ES-I3 (cell line): ENCODE results near the gene IVNS1ABP.
"Not testable (repeated sequence)": the region's sequence is repeated elsewhere in the genome, so short reads cannot be mapped to it uniquely, and the experiment has no call there.

ENCODE experiments used
- H3K36me3 ChIP-seq: 2 replicates; pipeline ENCODE4 v1.6.1; 2013; ENCODE audit warnings: mild to moderate bottlenecking, low read length, control low read depth, moderate library complexity; ENCODE audit not compliant: insufficient read depth
- H3K4me1 ChIP-seq: 2 replicates; pipeline ENCODE4 v1.6.1; 2013; ENCODE audit warnings: mild to moderate bottlenecking, control low read depth, low read length; ENCODE audit not compliant: insufficient read depth
- H3K9ac ChIP-seq: 2 replicates; pipeline ENCODE4 v1.6.1; 2013; ENCODE audit warnings: low read depth, mild to moderate bottlenecking, low read length, moderate library complexity
- H3K9me3 ChIP-seq: 2 replicates; pipeline ENCODE4 v1.6.1; 2013; ENCODE audit warnings: mild to moderate bottlenecking, low read length, moderate library complexity; ENCODE audit not compliant: control insufficient read depth, insufficient read depth

IVNS1ABP gene

DNA sequence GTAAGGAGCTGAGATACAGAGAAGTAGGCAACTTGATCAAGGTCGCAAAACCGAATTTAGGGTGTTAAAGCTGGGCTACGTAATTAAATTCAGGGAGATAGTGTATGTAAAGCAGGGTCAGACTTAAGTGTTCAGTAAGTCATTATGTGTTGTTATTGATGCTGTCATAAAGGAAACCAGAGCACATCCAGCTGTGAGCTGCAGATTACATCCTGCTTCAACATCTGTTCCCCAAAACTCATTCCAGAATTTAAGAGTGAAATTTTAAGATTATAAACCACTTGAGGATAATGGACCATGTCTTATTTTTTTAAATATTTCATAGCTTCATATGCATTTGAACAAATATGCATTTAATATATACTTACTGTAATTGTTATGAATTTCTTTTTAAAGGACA, 49.7 kb downstream of the IVNS1ABP start:
- H3K9me3 ChIP-seq = no peaks in the 10 kb centered on the region
- H3K4me1 ChIP-seq = no peaks in the 10 kb centered on the region
- no peak overlapping the region for H3K9ac ChIP-seq
- H3K36me3 ChIP-seq = no peaks in the 10 kb centered on the region

DNA sequence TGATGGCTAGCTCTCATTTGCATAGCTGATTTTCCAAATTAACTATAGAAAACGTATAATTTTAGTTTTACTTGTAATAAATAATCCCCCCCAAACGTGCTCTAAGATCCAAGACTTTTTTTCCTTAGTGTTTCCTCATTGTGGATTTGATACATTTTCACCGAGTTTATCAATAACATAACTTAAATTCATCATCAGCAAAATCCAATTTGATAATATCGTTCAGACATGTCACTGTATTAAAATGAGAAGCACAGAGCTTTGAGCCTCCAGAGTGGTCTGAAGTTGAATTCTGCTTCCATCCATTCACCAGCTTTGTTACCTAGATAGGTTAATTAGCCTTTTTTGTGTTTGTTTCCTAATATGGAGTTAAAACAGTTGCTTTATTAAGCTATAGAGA, 51.7 kb downstream of the IVNS1ABP start:
- Histone ChIP-seq H3K36me3 (no peaks in the 10 kb centered on the region), H3K9me3 (no peaks in the 10 kb centered on the region), H3K4me1 (no peaks in the 10 kb centered on the region), H3K9ac (no peak overlapping the region)

DNA sequence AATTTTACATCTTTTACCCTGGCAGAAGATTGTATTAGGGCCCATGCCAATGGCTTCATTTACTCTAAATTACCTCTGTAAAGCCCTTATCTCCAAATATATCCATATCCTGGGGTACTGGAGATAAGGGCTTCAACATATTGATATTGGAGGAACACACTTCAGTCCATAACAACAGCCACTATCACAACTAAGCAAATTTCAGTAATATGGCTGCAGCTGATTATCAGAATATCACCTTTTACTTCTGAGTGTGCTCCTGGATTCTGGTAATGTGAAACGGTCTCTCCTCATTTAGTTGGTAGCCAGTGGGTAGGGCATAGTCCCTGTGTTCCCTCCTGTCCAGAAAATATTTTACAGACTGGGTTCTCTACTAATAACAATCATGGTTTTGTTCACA, 53.3 kb downstream of the IVNS1ABP start:
- no peak overlapping the region for H3K9ac ChIP-seq
- no peaks in the 10 kb centered on the region for H3K36me3 ChIP-seq
- no peaks in the 10 kb centered on the region for H3K9me3 ChIP-seq
- no peaks in the 10 kb centered on the region for H3K4me1 ChIP-seq

DNA sequence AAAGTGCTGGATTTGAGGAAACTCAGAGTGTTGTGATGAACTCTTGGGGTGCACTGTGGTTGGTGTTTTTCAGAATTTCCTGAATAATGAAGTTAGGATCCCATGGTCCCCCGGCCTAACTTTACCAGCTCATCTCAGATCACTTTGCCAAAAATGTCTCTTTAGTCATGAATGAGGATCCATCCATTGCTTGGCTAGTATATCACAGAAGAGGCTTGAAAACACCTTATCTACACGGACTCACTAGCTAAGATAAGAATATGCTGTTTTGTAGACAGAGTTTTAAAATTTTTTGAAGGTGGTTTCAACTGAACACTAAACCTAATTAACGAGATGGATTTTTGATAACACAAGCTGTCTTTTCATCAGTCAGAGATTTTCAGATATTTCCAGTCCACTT, 53.8 kb downstream of the IVNS1ABP start:
- Histone ChIP-seq H3K9me3 (no peaks in the 10 kb centered on the region), H3K9ac (no peak overlapping the region), H3K4me1 (no peaks in the 10 kb centered on the region), H3K36me3 (no peaks in the 10 kb centered on the region)

DNA sequence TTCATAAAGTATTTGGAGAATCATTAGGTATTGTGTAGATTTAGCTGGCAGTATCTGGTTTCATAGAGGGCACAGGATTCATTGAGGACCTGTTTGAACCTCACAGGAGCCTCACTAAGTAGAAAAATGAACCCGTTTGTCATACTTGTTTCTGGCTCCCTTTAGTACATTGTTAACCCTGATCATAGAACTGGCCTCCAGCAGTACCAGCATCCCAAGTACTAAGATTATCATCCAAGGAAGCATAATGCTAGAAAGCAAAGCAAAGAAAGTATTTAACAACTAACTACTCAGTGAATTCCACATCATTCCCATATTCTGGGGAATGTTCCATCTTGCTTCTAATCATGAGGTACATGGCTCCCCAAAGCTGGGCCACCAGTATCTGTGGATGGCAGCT, 54.9 kb downstream of the IVNS1ABP start:
- no peaks in the 10 kb centered on the region for H3K9me3 ChIP-seq
- H3K36me3 ChIP-seq = no peaks in the 10 kb centered on the region
- H3K4me1 ChIP-seq = no peaks in the 10 kb centered on the region
- H3K9ac ChIP-seq = no peak overlapping the region

DNA sequence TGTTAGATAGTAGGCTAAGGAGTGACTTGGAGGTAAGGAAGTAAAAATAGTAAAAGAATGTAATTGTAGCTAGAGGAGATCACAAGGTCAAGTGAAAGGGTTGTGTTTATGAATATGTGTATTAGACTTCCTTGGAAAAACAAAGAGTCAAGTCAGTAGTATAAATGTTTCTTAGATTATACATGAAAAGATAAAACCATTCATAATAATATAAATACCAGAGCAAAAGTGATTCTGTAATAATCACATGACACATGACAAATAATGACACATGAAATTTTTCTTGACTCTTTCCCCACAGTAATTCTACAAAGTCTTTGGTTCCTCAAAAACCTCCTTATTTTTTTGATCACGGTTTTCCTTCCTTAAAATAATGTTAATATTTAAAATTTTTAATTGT, 56.4 kb downstream of the IVNS1ABP start:
- Histone ChIP-seq H3K4me1 (no peaks in the 10 kb centered on the region), H3K36me3 (no peaks in the 10 kb centered on the region), H3K9me3 (no peaks in the 10 kb centered on the region), H3K9ac (no peak overlapping the region)

DNA sequence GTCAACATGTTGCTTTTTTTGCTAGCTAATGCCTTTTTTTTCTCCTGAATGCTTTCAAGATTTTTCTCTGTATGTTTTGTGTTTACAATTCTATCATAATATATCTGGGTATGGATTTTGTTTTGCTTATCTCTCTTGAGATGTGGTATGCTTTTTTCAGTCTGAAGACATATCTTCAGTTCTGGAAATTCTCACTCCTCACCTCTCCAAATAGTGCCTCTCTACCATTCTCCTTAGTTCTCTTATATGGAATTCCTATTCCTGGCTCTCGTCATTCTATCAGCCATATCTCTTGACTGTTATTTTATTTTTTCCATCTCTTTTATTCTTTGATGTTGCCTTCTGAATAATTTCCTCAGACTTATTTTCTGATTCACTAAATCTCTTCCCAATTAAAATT, 58.4 kb downstream of the IVNS1ABP start:
- Histone ChIP-seq H3K9ac (no peak overlapping the region), H3K9me3 (no peaks in the 10 kb centered on the region), H3K36me3 (no peaks in the 10 kb centered on the region), H3K4me1 (no peaks in the 10 kb centered on the region)

DNA sequence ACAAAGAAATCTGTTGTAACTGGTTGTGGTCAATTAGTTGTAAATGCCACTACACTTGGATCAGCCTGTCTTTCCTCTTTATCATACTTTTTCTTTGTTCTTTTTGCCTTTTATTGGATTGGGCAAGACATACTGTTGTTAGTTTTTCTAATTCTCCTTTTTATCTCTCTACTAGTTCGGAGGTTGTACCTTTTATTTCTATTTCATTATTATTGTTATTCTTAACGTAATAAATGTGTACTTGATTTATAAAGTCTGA, 59.2 kb downstream of the IVNS1ABP start:
- Histone ChIP-seq H3K9me3 (no peaks in the 10 kb centered on the region), H3K4me1 (no peaks in the 10 kb centered on the region), H3K9ac (peak overlapping the region; percentile 50; the same call in 1 of the 2 replicates), H3K36me3 (no peaks in the 10 kb centered on the region)

DNA sequence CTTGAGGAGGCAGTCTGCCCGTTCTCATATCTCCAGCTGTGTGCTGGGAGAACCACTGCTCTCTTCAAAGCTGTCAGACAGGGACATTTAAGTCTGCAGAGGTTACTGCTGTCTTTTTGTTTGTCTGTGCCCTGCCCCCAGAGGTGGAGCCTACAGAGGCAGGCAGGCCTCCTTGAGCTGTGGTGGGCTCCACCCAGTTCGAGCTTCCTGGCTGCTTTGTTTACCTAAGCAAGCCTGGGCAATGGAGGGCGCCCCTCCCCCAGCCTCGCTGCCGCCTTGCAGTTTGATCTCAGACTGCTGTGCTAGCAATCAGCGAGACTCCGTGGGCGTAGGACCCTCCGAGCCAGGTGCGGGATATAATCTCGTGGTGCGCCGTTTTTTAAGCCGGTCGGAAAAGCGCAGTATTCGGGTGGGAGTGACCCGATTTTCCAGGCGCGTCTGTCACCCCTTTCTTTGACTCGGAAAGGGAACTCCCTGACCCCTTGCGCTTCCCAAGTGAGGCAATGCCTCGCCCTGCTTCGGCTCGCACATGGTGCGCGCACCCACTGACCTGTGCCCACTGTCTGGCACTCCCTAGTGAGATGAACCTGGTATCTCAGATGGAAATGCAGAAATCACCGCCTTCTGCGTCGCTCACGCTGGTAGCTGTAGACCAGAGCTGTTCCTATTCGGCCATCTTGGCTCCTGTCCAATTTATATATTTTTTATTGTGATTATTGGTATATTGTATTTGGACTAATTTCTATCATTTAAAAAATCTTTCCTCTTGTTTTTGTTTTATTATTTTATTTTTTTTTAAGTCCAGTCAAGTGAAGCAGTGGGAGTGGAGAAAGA, 59.7 kb downstream of the IVNS1ABP start:
- not testable (repeated sequence) for H3K36me3 ChIP-seq, H3K9me3 ChIP-seq, H3K4me1 ChIP-seq
- peak overlapping the region; percentile 50; the same call in 1 of the 2 replicates for H3K9ac ChIP-seq

DNA sequence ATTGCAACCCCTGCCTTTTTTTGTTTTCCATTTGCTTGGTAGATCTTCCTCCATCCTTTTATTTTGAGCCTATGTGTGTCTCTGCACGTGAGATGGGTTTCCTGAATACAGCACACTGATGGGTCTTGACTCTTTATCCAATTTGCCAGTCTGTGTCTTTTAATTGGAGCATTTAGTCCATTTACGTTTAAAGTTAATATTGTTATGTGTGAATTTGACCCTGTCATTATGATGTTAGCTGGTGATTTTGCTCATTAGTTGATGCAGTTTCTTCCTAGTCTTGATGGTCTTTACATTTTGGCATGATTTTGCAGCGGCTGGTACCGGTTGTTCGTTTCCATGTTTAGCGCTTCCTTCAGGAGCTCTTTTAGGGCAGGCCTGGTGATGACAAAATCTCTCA, 61.4 kb downstream of the IVNS1ABP start:
- H3K4me1 ChIP-seq, H3K36me3 ChIP-seq, H3K9me3 ChIP-seq, H3K9ac ChIP-seq: not testable (repeated sequence)

DNA sequence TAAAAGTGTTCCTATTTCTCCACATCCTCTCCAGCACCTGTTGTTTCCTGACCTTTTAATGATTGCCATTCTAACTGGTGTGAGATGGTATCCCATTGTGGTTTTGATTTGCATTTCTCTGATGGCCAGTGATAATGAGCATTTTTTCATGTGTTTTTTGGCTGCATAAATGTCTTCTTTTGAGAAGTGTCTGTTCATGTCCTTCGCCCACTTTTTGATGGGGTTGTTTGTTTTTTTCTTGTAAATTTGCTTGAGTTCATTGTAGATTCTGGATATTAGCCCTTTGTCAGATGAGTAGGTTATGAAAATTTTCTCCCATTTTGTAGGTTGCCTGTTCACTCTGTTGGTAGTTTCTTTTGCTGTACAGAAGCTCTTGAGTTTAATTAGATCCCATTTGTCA, 64.6 kb downstream of the IVNS1ABP start:
- H3K4me1 ChIP-seq = peaks cover 11% of the 10 kb centered on the region
- not testable (repeated sequence) for H3K9me3 ChIP-seq, H3K36me3 ChIP-seq

DNA sequence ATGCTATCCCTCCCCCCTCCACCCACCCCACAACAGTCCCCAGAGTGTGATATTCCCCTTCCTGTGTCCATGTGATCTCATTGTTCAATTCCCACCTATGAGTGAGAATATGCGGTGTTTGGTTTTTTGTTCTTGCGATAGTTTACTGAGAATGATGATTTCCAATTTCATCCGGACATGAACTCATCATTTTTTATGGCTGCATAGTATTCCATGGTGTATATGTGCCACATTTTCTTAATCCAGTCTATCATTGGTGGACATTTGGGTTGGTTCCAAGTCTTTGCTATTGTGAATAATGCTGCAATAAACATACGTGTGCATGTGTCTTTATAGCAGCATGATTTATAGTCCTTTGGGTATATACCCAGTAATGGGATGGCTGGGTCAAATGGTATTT, 65.1 kb downstream of the IVNS1ABP start:
- peaks cover 11% of the 10 kb centered on the region for H3K4me1 ChIP-seq
- H3K9ac ChIP-seq, H3K9me3 ChIP-seq, H3K36me3 ChIP-seq: not testable (repeated sequence)

More for the DNA sequence above, 64.6 kb downstream of the IVNS1ABP start:
- not testable (repeated sequence) for H3K9ac ChIP-seq

DNA sequence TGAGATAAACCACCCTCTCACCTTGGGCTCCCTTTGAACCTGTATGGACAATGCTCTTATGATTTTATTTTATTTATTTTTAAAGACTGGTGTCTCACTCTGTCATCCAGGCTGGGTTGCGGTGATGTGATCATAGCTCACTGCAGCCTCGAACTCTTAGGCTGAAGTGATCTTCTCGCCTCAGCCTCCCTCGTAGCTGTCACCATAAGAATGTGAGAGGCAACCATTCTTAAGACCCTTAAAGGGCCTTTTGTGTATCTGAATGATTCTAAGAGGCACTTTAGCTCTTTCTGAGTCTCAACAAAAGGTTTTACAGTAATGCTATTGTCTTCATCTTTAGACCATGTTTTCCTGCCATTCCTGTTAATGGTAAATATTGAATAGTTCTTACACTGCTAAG, 67.0 kb downstream of the IVNS1ABP start:
- Histone ChIP-seq H3K9me3 (no peaks in the 10 kb centered on the region), H3K36me3 (no peaks in the 10 kb centered on the region), H3K4me1 (peaks cover 11% of the 10 kb centered on the region), H3K9ac (no peak overlapping the region)

DNA sequence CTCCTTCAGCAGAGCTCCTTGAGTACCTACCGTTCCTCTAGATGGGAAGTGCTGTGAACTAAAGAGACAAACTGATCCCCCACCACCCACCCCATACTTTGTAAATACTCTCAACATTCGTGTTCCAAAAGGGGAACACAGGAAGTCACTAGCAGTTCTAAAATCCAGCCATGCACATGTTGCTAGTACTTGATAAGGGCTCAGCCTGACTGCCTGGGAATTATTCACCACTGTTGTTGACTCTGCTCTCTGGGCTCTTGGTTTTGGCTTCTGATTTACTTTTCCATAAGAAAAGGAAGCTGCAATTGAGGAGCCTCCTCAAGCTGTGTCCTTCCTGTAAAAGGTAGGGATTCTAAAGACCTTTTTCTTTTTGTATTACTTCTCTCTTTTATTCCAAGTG, 67.5 kb downstream of the IVNS1ABP start:
- Histone ChIP-seq H3K4me1 (peaks cover 11% of the 10 kb centered on the region), H3K9me3 (no peaks in the 10 kb centered on the region), H3K36me3 (no peaks in the 10 kb centered on the region), H3K9ac (no peak overlapping the region)
